ENCODE measurements around the gene VWA8. TPM values are rescaled to one million over a fixed set of nuclear protein-coding genes. Genes with fewer than 3 reads are reported as not detected.

Gene VWA8
- total RNA-seq, 2 experiments from 2014 or later = 18.6 to 21.1 TPM

- H3K27ac Mint-ChIP-seq = no peak overlapping the region
- ATAC-seq (ENCODE audit: low read depth) (no peak), DNase-seq (no peak)
- H3K36me3 Mint-ChIP-seq = no peaks in the 10 kb centered on the region
- no peaks in the 10 kb centered on the region for H3K4me1 Mint-ChIP-seq
- H3K9me3 Mint-ChIP-seq = no peaks in the 10 kb centered on the region
- POLR2A ChIA-PET = no interaction called here
- H3K4me3 Mint-ChIP-seq = no peak overlapping the region
- H3K27me3 Mint-ChIP-seq = no peaks in the 10 kb centered on the region
These were observed 254.8 kb downstream of the VWA8 start for GRCh38 chr13:41706152-41706551.

DNA sequence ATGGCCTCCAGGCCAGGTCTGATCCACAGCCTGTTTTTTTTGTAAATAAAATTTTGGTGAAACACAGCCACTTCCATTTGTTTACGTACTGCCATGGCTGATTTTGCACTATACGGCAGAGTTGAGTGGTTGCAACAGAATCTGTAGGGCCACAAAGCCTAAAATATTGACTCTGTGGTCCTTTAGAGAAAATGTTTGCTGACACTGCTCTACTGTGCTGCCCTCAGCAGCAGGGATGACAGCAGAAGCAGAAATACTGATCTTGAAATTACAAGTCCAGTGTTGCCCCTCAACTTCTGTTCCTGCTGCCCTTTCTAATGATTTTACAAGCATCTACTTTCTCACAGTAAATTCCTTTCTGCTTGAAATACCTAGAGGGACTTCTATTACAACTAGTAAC is 258.4 kb downstream of the VWA8 start:
- ATAC-seq (ENCODE audit: low read depth) (no peak), DNase-seq (no peak)
- no peaks in the 10 kb centered on the region for H3K4me1 Mint-ChIP-seq
- no peaks in the 10 kb centered on the region for H3K9me3 Mint-ChIP-seq
- H3K27ac Mint-ChIP-seq = no peak overlapping the region
- H3K36me3 Mint-ChIP-seq = peaks cover 4% of the 10 kb centered on the region
- H3K4me3 Mint-ChIP-seq = no peak overlapping the region
- POLR2A ChIA-PET = no interaction called here
- no peaks in the 10 kb centered on the region for H3K27me3 Mint-ChIP-seq

DNA sequence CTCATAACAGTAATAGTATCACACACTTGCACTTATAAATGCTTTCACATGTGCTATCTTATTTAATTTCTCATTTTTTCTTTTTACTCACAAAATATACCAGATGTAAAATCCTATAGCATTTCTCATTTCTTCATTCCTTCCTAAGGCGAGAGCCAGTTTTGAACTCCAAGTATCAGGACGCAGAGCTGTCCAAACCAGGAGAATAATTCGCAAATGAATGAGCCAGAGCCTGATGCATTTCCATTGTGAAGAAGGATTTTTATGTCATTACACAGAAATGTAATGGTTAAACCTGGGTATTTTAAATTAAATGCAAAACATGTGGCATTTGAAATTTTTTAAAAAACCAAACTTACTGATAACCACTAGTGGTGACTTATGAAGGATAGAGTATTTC is 259.2 kb downstream of the VWA8 start:
- no peak for ATAC-seq (ENCODE audit: low read depth)
- Mint-ChIP-seq H3K4me3 (no peak overlapping the region), H3K9me3 (no peaks in the 10 kb centered on the region), H3K36me3 (peaks cover 4% of the 10 kb centered on the region), H3K27ac (no peak overlapping the region), H3K4me1 (no peaks in the 10 kb centered on the region), H3K27me3 (no peaks in the 10 kb centered on the region)
- POLR2A ChIA-PET = no interaction called here
- no peak for DNase-seq

DNA sequence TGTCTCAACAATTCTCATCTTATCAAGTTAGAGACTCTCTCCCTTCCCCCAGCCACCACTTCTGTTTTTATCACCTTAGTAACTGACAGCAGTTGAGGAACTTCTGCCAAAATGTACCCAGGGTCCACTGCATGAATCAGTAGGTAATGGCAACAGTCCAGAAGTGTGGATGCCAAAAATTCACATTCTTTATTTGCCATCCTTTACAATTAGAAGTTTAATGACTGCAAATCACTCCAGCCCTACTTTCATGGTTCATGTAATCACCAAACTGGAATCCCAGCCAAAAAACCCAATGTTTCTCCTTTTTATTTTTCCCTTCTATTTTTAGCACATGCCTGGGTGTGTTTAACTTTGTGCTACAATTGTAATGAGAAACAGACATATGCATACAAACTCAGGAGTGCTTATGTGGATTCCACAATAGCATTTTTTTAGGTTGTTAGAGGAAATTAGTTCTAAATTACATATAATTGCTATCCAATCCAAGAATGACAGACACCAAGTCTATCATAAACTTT is 260.1 kb downstream of the VWA8 start:
- H3K36me3 Mint-ChIP-seq = peaks cover 4% of the 10 kb centered on the region
- no peaks in the 10 kb centered on the region for H3K27me3 Mint-ChIP-seq
- H3K4me3 Mint-ChIP-seq = no peak overlapping the region
- no peaks in the 10 kb centered on the region for H3K4me1 Mint-ChIP-seq
- no peak for DNase-seq
- POLR2A ChIA-PET = no interaction called here
- H3K27ac Mint-ChIP-seq = no peak overlapping the region
- ATAC-seq (ENCODE audit: low read depth) = no peak
- H3K9me3 Mint-ChIP-seq = no peaks in the 10 kb centered on the region

- POLR2A ChIA-PET = no interaction called here
- Mint-ChIP-seq H3K9me3 (no peaks in the 10 kb centered on the region), H3K4me1 (peaks cover 2% of the 10 kb centered on the region), H3K27me3 (no peaks in the 10 kb centered on the region), H3K4me3 (no peak overlapping the region), H3K36me3 (peaks cover 4% of the 10 kb centered on the region), H3K27ac (no peak overlapping the region)
- DNase-seq (no peak), ATAC-seq (ENCODE audit: low read depth) (no peak)
These were observed 261.1 kb downstream of the VWA8 start for GRCh38 chr13:41699759-41700158.

GRCh38 chr13:41697578-41697977 is 263.3 kb downstream of the VWA8 start:
- H3K36me3 Mint-ChIP-seq = peaks cover 5% of the 10 kb centered on the region
- H3K4me1 Mint-ChIP-seq = peaks cover 2% of the 10 kb centered on the region
- H3K4me3 Mint-ChIP-seq = no peak overlapping the region
- DNase-seq (no peak), ATAC-seq (ENCODE audit: low read depth) (no peak)
- no peaks in the 10 kb centered on the region for H3K9me3 Mint-ChIP-seq
- H3K27ac Mint-ChIP-seq = no peak overlapping the region
- H3K27me3 Mint-ChIP-seq = no peaks in the 10 kb centered on the region
- POLR2A ChIA-PET = no interaction called here

DNA sequence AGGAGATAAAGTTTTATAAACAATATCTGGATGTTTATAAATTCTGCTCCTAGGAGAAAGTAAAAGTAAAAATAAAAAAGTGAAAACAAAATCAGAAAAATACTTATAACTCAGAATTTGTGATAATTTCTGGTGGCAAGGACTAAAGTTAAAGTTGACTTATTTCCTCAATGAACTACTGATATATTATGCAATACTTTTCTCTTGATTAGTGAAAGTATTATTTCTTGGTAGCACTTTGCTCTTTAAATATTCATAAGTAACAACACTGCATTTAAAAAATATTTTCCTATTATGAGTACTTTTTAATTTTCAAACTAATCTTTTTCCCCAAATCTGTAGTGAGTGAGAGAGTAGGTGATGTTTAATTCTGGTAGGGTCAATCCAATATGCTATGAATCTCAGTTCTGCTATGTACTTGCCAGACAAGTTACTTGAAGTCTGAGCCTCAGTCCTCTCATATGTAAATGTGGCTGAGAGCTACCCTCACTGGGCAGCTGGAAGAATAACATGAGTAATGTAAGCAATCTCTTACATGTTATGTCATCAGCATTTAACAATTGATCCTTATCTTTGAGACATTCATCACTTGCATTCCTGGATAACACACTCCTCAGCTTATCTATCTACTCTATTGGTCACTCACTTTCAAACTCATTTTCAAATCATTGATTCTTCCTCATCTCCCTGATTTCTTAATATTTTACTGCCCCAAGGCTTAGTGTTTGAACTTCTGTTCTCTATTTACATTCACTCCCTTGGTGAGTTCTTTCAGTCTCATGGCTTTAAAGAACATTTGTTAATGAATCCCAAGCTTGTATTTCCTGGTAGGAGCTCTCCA is 264.5 kb downstream of the VWA8 start:
- Mint-ChIP-seq H3K4me1 (peaks cover 2% of the 10 kb centered on the region), H3K27ac (no peak overlapping the region)
- DNase-seq = no peak

GRCh38 chr13:41694545-41695301 is 266.2 kb downstream of the VWA8 start:
- Mint-ChIP-seq H3K9me3 (no peaks in the 10 kb centered on the region), H3K4me1 (peaks cover 2% of the 10 kb centered on the region), H3K27me3 (no peaks in the 10 kb centered on the region), H3K27ac (no peak overlapping the region), H3K36me3 (peaks cover 10% of the 10 kb centered on the region), H3K4me3 (no peak overlapping the region)
- POLR2A ChIA-PET = no interaction called here
- DNase-seq (no peak), ATAC-seq (ENCODE audit: low read depth) (no peak)

More for the DNA sequence above, 264.5 kb downstream of the VWA8 start:
- ATAC-seq (ENCODE audit: low read depth) = no peak
- Mint-ChIP-seq H3K36me3 (peaks cover 5% of the 10 kb centered on the region), H3K4me3 (no peak overlapping the region), H3K9me3 (no peaks in the 10 kb centered on the region), H3K27me3 (no peaks in the 10 kb centered on the region)
- POLR2A ChIA-PET = no interaction called here

DNA sequence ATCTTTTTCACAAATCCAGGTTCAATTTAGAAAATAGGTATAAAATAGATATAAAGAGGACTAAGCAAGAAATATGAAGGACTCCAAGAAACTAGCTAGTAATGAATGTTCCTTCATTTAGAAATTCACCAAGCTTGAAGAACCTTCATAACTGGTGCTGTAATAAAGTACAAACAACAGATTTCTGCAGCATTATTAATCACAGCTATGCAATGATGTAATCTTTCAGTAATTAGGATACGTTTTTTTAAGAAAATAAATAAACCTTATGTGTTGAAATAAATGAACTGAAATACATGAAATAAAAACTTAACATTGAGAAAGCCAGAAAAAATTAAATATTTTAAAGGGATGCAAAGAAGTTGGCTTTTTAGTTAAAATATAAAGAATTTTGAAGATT is 267.5 kb downstream of the VWA8 start:
- POLR2A ChIA-PET = interaction anchor here (0.7 kb wide), 1 partner anchor 659 kb away, joined by 6 read pairs; no protein-coding TSS in a partner anchor

DNA sequence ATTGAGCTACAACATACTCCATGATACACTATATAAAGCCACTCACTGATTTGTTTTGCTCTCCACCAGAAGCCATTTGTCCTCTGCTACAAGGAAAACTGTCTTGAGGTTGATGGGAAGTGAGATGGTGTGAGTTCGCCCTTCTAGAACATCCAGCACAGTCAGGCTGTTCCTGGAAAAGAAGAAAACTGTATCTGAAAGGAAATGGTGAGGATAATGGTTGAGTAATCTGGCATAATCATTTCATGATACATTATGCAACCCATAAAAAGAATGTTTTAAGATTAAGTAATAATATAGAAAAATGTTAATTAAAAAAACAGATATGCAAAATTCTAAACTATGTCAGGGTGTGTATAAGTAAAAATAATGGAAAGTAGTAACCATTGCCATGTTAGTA is 269.6 kb downstream of the VWA8 start:
- Mint-ChIP-seq H3K4me1 (peaks cover 2% of the 10 kb centered on the region), H3K36me3 (peaks cover 11% of the 10 kb centered on the region), H3K27ac (no peak overlapping the region), H3K4me3 (no peak overlapping the region), H3K27me3 (no peaks in the 10 kb centered on the region), H3K9me3 (no peaks in the 10 kb centered on the region)
- DNase-seq (no peak), ATAC-seq (ENCODE audit: low read depth) (no peak)
- POLR2A ChIA-PET = no interaction called here

More for the DNA sequence above, 267.5 kb downstream of the VWA8 start:
- H3K9me3 Mint-ChIP-seq = no peaks in the 10 kb centered on the region
- DNase-seq = no peak
- H3K4me1 Mint-ChIP-seq = peaks cover 2% of the 10 kb centered on the region
- peaks cover 12% of the 10 kb centered on the region for H3K36me3 Mint-ChIP-seq
- ATAC-seq (ENCODE audit: low read depth) = no peak
- no peaks in the 10 kb centered on the region for H3K27me3 Mint-ChIP-seq
- no peak overlapping the region for H3K4me3 Mint-ChIP-seq
- H3K27ac Mint-ChIP-seq = no peak overlapping the region

- POLR2A ChIA-PET = no interaction called here
- DNase-seq (no peak), ATAC-seq (ENCODE audit: low read depth) (no peak)
- Mint-ChIP-seq H3K4me3 (no peak overlapping the region), H3K27me3 (no peaks in the 10 kb centered on the region), H3K27ac (no peak overlapping the region), H3K9me3 (no peaks in the 10 kb centered on the region), H3K36me3 (peaks cover 26% of the 10 kb centered on the region), H3K4me1 (no peaks in the 10 kb centered on the region)
These were observed 278.1 kb downstream of the VWA8 start for GRCh38 chr13:41682766-41683165.

DNA sequence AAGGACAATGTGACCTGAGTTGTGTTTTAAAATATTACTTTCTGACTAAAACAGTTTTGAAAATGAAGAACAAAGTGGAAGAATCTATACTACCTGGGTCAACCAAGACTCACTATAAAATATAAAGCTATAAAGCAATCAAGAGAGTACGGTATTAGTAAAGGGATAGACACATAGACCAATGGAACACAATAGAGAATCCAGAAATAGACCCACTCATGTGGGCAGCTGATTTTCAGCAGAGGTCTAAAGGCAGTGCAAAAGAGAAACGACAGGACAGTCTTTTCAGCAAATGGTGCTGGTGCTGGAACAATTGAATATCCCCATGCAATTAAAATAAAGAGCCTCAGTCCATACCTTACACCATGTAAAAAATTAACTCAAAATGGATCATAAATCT is 278.9 kb downstream of the VWA8 start:
- POLR2A ChIA-PET = no interaction called here
- ATAC-seq (ENCODE audit: low read depth) = no peak
- Mint-ChIP-seq H3K4me1 (no peaks in the 10 kb centered on the region), H3K36me3 (peaks cover 26% of the 10 kb centered on the region), H3K9me3 (no peaks in the 10 kb centered on the region), H3K27ac (no peak overlapping the region), H3K27me3 (no peaks in the 10 kb centered on the region), H3K4me3 (no peak overlapping the region)
- DNase-seq = no peak

GRCh38 chr13:41681587-41681986 is 279.3 kb downstream of the VWA8 start:
- no peaks in the 10 kb centered on the region for H3K27me3 Mint-ChIP-seq
- H3K27ac Mint-ChIP-seq = no peak overlapping the region
- H3K9me3 Mint-ChIP-seq = no peaks in the 10 kb centered on the region
- DNase-seq (no peak), ATAC-seq (ENCODE audit: low read depth) (no peak)
- H3K36me3 Mint-ChIP-seq = peaks cover 26% of the 10 kb centered on the region
- no peaks in the 10 kb centered on the region for H3K4me1 Mint-ChIP-seq
- POLR2A ChIA-PET = no interaction called here
- no peak overlapping the region for H3K4me3 Mint-ChIP-seq

- no peaks in the 10 kb centered on the region for H3K9me3 Mint-ChIP-seq
- no peak for DNase-seq
- H3K36me3 Mint-ChIP-seq = peaks cover 23% of the 10 kb centered on the region
- H3K27me3 Mint-ChIP-seq = no peaks in the 10 kb centered on the region
- ATAC-seq (ENCODE audit: low read depth) = no peak
- no peaks in the 10 kb centered on the region for H3K4me1 Mint-ChIP-seq
- no peak overlapping the region for H3K27ac Mint-ChIP-seq
- POLR2A ChIA-PET = no interaction called here
- no peak overlapping the region for H3K4me3 Mint-ChIP-seq
These were observed 280.0 kb downstream of the VWA8 start for GRCh38 chr13:41680900-41681299.

Measured in activated naive CD8-positive, alpha-beta T cell treated with anti-CD3 and anti-CD28 coated beads, Interleukin-2, amount 10 ng/mL, durations not matched to agents 7 days and 5 days (primary cell).